Body of pancreas (tissue), 4 donors: Measurements from ENCODE around the gene CNNM3.

Experiments
- CTCF ChIP-seq, 7 experiments: fragments of 450-650 bp in 4 of 7; fragments of 200-600 bp in 3 of 7; sonication (generic) in 3 of 7; IDR thresholded peaks; one replicate each; pipeline ENCODE4 v1.5.1; 2016 to 2019; ENCODE audit warnings: antibody characterized with exemption in 7 of 7
- POLR2A ChIP-seq, 3 donors: fragments of 450-650 bp; IDR thresholded peaks; one replicate each; pipeline ENCODE4 v1.6.1; 2016; ENCODE audit warnings: antibody characterized with exemption in 3 of 3, mild to moderate bottlenecking in 2 of 3

GRCh38 chr2:96835830-96836229 is 19.8 kb downstream of the CNNM3 start:
- TF ChIP-seq CTCF (IDR thresholded peaks at IDR 0.05) (no peak), POLR2A (IDR thresholded peaks at IDR 0.05) (no peak)
